ENCODE data around the gene PAQR5.
"Not testable (repeated sequence)": the region's sequence is repeated elsewhere in the genome, so short reads cannot be mapped to it uniquely, and the experiment has no call there.

- not testable (repeated sequence) for TF ChIP-seq CTCF (IDR thresholded peaks at IDR 0.05); IRF2 (CRISPR knock-in tag; IDR thresholded peaks at IDR 0.05; ENCODE audit: borderline replicate concordance, low read depth); TEAD4 (CRISPR knock-in tag; IDR thresholded peaks at IDR 0.05); ZMAT4 (CRISPR knock-in tag; IDR thresholded peaks at IDR 0.05)
These were observed 3.4 kb downstream of the PAQR5 start for GRCh38 chr15:69302087-69302486.

Data from WTC11 (cell line).